Tongue (tissue), 2 donors: ENCODE measurements around the gene NRXN3. TPM values are rescaled to one million over a fixed set of nuclear protein-coding genes. Genes with fewer than 3 reads are reported as not detected.

ENCODE experiments used
- DNase-seq: peaks from one replicate; pipeline ENCODE4 v3.0.0-alpha.2; 2015
- total RNA-seq: library from RNA; depleted of rRNA; stranded (reverse); fragments of >200 nt; gene quantifications from one replicate; pipeline ENCODE4 v1.2.3, GENCODE V29; 2014

NRXN3 gene
- total RNA-seq, 1 donor from 2014 or later: 2.9 TPM

- DNase-seq: no peak
Observed at GRCh38 chr14:78644824-78645559, 474.8 kb downstream of the NRXN3 start.

GRCh38 chr14:78652727-78653126 lies 482.6 kb downstream of the NRXN3 start:
- DNase-seq: no peak

DNA sequence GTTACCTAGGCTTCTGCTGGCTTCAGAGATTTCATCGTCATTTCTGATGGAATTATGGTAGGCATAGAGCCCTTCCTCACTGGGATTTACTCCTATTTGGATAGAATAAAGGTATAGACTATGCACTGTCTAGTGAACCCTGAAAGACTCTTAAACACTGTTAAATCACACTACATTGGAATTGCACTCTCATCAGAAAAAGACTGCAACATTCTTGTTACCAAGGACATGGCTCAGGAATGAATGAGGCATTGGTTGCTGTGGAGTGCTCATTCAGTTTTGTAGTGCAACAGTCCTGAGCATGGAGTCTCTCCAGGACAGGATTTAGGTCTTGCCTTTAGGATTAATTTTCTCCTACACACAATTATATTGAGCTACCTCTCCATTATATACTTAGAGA lies 483.0 kb downstream of the NRXN3 start:
- DNase-seq: no peak

DNA sequence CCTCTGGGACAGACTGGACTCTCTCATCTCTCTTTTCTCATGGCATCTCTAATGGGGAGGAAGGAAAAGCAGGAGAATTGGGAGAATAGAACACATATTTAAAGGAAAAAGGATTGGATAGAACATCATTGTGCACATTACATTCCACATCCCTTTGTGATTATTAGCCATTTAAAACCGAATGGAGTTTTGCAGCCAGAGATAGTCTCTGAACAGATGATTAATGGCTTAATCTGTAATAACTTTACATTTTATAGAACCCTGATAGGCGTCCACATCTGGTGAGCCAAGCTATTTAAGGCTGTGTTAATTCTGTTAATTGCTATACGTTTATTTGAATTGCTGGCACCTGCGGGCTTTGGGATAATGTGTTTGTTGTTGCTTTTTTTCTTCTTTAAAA lies 487.3 kb downstream of the NRXN3 start:
- no peak for DNase-seq

DNA sequence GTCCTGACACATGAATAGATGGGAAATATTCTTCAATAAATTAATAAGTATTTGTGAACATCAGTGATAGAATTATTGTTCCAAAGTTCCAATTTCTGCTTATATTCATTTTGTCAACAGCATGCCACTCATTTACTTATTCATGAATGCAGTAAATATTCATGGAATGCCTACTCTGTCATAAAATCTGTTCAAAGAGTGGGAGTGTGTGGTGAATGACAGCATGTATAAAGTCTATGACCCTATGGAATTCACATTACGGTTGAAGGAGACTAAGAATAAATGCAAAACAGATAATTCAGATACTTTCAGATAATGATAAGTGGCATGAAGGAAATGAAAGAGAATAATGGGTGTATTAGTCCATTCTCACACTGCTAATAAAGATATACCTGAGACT lies 494.7 kb downstream of the NRXN3 start:
- DNase-seq: no peak

DNA sequence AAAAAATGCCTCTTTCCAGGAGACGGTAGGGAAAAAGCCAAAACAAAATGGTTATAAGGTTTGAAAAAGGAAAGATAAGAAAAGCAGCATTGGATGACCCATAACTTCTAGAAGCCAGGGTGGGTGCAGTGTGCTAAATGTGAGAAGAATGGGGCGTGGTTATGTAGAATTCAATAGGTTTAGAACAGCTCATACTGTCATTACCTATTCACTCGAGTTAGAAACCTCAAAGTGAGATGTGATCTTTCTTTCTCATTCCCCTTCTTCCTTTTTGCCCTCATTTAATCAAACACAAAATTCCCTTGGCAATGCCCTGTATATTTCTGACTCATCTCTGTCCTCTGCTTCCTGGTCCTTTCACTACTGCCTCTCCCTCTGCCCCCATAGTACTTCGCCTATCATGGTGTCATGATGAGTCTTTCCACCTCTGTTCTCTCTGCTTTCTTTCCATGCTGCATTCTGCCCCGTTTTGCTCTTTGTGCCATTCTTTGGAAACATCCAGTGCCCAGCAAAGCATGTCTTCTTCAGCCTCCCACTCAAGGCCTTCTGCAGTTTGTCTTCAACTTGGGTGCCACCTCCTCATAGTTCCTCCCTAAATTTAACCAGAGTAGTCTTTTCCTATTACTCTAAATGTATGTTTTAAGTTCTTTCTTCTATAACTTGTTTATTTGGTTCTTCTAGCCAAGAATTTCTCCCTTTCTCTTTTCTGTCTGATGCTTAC lies 496.3 kb downstream of the NRXN3 start:
- no peak for DNase-seq

DNA sequence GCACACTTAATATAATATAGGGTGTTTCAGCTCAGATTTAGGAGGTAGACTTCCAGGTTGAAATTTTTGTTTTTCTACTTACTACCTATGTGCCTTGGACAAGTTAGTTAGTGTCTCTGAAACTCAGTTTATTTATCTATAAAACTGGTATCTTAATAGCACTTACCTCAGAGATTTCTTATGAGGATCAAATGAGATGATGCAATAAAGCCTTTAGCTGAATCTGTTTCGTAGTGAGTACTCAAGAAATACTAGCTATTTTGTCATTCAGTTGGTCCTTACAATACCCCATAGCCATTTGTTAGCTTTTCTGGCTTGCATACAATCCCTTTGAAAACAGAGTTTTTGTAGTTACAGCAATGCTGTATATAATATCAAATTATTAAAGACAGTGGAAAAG lies 497.0 kb downstream of the NRXN3 start:
- no peak for DNase-seq

DNA sequence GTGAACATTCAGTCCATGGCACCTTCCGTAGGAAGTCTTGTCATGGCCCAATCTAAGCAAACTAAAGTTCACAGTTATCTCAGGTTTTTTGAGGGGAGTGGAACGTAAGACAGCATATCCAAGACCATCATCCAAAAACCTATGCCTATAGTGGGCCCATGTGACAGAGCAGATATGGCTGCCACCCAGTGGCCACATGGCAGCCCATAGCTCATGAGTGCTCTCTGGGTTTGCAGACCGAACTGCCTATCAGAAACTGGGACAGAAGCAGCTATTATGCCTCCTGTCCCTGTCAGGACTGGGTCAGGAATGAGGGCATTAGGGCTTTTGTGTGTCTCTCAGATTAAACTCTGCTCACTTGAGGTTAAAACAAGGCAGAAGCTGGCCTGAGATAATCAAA lies 503.7 kb downstream of the NRXN3 start:
- DNase-seq: no peak

- DNase-seq: no peak
Observed at GRCh38 chr14:78674820-78675219, 504.6 kb downstream of the NRXN3 start.

DNA sequence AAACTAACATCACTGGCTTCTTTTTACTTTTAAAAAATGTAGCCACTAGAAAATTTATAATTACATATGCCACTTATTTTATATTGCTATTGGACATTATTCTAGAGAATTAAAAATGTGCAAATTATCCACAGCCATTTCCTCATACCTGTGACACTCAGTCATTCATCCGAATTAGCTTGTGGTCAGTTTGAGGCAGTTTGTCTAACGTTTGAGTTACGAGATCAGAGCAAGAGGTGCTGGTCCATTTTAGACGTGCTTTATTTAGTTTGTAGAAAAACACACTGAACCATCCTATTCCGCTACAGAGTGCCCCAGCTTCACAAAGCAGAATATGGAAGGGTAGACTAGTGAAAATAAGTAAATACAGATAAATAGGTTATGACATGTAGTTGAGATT lies 513.0 kb downstream of the NRXN3 start:
- no peak for DNase-seq

- DNase-seq: no peak
Observed at GRCh38 chr14:78683981-78684380, 513.8 kb downstream of the NRXN3 start.

- DNase-seq: no peak
Observed at GRCh38 chr14:78688503-78688902, 518.3 kb downstream of the NRXN3 start.

- DNase-seq: no peak
Observed at GRCh38 chr14:78690836-78691235, 520.7 kb downstream of the NRXN3 start.

- DNase-seq: peak; percentile 27
Observed at GRCh38 chr14:78697341-78697740, 527.2 kb downstream of the NRXN3 start.

DNA sequence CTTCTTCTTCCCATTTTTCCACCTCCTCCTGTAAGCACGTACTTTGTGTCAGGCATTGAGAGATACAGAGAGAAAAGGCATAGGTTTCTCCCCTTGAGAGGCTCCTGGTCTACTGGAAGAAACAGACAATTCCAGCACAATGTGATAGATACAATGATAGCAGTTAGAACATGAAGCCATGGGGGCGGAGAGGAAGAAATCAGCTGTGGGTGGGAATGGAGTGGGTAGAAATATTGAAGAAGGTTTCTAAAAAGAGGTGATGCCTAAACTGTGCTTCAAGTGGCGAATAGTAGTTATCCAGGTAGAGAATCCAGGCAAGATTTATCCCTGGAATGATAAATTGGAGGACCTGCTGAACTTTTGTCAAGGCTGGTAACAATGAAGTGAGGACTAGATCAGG lies 528.8 kb downstream of the NRXN3 start:
- no peak for DNase-seq

- no peak for DNase-seq
Observed at GRCh38 chr14:78700236-78700635, 530.1 kb downstream of the NRXN3 start.

- no peak for DNase-seq
Observed at GRCh38 chr14:78701246-78701645, 531.1 kb downstream of the NRXN3 start.

- DNase-seq: no peak
Observed at GRCh38 chr14:78704965-78705364, 534.8 kb downstream of the NRXN3 start.

DNA sequence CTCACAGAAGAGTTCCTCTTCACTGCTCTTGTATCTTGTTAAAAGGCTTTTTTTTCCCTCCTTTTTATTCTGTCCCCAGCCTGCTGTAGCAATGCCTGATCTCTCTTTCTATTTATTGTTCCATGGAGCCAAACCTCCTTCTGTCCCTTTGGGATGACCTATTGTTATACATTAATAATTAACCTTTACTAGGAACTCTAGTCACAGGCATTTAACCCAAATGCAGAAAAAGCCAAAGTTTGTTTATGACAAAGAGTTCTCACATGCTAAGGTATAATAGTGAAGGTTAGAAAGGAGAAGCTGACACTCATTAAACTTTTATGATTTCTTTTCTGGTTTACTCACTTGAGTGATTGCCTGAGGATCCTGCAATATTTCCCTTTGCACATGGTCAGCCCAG lies 535.8 kb downstream of the NRXN3 start:
- DNase-seq: no peak

- DNase-seq: no peak
Observed at GRCh38 chr14:78709795-78710557, 539.8 kb downstream of the NRXN3 start.

GRCh38 chr14:78710963-78711362 lies 540.8 kb downstream of the NRXN3 start:
- no peak for DNase-seq

- DNase-seq: no peak
Observed at GRCh38 chr14:78713716-78714115, 543.5 kb downstream of the NRXN3 start.

DNA sequence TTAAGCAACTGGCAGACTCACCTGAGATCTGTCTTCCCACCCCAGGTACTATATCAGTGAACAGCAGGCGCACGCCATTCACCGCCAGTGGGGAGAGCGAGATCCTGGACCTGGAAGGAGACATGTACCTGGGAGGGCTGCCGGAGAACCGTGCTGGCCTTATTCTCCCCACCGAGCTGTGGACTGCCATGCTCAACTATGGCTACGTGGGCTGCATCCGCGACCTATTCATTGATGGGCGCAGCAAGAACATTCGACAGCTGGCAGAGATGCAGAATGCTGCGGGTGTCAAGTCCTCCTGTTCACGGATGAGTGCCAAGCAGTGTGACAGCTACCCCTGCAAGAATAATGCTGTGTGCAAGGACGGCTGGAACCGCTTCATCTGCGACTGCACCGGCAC lies 544.5 kb downstream of the NRXN3 start:
- DNase-seq: no peak
